ENCODE data around the gene TSEN54. TPM values are rescaled to one million over a fixed set of nuclear protein-coding genes. Genes with fewer than 3 reads are reported as not detected.

The TSEN54 gene
- total RNA-seq = 7.4 and 11.1 TPM in 2 replicates

DNA sequence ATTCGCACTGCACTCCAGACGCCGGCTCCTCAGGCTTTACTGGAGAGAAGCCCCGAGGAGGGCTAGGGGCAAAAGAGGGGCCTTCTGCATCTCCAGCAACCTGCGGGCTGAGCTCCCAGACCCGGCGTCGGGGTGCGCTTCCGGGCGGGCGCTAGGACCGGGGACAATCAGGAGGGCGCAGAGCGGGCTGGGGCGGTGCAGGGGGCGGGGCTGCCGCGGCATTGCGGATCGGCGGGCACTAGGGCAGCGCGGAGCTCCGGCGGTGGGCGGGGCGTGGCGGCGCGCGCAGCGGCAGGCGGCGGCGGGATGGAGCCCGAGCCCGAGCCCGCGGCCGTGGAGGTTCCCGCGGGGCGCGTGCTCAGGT, at the start of gene TSEN54:
TSS of gene TSEN54 (plus strand) at position 274 of the 364 bp plus-strand sequence. CDS start at position 307, 33 bp downstream.

DNA sequence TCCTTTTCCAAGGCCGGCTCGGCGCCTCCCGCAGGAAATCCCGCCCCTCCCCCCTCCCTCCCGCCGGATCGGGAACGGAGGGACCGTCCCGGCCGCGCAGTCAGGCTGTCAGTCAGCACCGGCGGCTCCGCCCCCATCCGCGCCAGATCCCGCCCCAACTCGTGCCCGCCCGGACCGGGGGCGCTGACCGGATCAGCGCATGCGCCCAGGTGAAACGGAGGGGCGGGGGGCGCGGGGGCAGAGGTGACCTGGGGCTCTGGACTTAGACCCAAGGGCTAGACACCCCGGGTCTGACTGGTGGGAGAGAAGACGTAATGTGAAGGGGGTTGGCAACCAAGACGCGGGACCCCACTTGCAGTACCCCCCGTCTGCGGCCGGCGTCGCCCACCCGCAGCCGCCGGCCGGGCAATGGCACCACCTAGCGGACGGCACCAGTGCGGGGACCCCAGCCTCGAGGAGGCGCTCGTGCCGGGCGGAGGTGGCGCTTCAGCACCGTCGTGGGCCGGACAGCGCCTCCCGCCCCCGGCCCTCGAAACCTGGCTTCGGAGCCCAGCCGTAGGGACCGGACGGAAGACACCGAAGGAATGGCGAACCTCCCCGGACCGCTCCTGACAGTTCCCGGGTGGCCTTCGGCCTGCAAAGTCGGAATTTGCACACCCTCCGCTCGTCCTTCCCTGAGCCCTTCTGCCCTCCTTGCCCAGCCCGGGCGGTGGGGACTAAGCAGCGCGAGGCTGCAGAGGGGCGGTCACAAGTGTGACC, 653 bp upstream of the TSEN54 start, which contains the start of gene CASKIN2:
TSS of gene CASKIN2 (minus strand) at position 42 of the 759 bp plus-strand sequence. CDS start 1,733 bp downstream, outside the sequence.

DNA sequence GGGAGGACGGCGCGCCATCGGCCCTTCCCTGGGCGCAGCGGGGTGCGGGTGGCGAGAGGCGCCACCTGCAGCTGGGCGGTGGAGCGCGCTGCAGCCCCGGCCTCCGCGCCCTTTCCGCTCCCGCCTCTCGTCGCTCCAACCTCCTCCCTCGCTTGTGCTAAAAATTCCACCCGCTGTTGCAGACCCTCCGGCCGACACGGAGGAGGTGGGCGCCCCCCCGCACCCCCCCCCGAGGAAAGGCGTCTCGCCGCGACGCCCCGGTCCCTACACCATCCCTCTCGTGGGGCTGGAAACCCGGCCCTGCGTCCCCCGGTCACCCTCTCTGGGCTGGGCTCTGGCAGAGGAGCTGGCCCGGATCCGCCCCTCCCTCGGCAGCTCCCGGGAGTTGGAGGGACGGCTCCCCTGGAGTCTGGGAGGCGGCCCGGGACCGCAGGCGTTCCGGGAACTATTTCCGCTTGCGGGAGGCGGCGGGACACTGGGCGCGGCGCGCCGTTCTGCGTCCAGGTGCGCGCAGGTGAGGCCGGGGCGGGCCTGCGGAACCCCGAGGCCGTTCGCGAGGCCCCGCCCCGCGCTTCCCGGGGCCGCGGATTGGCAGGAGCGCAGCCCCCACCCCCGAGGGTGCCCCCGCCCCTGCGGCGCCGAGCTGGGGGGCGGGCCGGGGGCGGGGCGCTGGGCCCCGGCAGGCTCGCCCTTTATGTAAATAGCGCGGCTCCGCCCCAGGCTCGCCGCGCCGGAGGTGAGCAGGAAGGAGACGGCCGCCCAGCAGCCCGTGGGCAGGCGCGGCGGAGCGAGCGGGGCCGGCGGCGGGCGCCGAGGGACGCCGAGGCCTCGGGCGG, 8.9 kb downstream of the TSEN54 start, which contains the start of gene LLGL2:
TSS of gene LLGL2 (plus strand) at position 728 of the 836 bp plus-strand sequence. CDS start 17,730 bp downstream, outside the sequence.

Other genes starting within 250 kb of the TSEN54 start
- 5.8 and 6.9 TPM in 2 replicates for gene MIF4GD, start 245.3 kb upstream of the TSEN54 start, total RNA-seq
- 5.3 and 5.5 TPM in 2 replicates for gene SLC25A19, start 227.1 kb upstream of the TSEN54 start, total RNA-seq
- gene GRB2, start 110.8 kb upstream of the TSEN54 start, total RNA-seq = 74.9 and 86.8 TPM in 2 replicates
- 37.2 and 53.6 TPM in 2 replicates for gene TMEM94, start 59.9 kb upstream of the TSEN54 start, total RNA-seq
- 7.1 and 8.0 TPM in 2 replicates for gene CASKIN2, start 991 bp upstream of the TSEN54 start, total RNA-seq
- 0.15 and 1.3 TPM in 2 replicates for gene LLGL2, start 9.2 kb downstream of the TSEN54 start, total RNA-seq
- 4.1 and 6.1 TPM in 2 replicates for gene MYO15B, start 71.3 kb downstream of the TSEN54 start, total RNA-seq
- gene SMIM5, start 116.9 kb downstream of the TSEN54 start, total RNA-seq = 0.29 TPM in 1 of 2 replicates, not detected in the other
- gene RECQL5, start 150.6 kb downstream of the TSEN54 start, total RNA-seq = 24.0 and 34.1 TPM in 2 replicates
- gene SAP30BP, start 150.8 kb downstream of the TSEN54 start, total RNA-seq = 60.5 and 69.4 TPM in 2 replicates
- 0.50 and 4.2 TPM in 2 replicates for gene ITGB4, start 204.9 kb downstream of the TSEN54 start, total RNA-seq
- gene GALK1, start 248.7 kb downstream of the TSEN54 start, total RNA-seq = 52.1 and 58.6 TPM in 2 replicates